Upper lobe of right lung (tissue), 1 donor: ENCODE results near the gene GRM5. TPM values are rescaled to one million over a fixed set of nuclear protein-coding genes. Genes with fewer than 3 reads are reported as not detected.
"Not testable (repeated sequence)": the region's sequence is repeated elsewhere in the genome, so short reads cannot be mapped to it uniquely, and the experiment has no call there.

Experiments used
- ATAC-seq: fragments of 200-7000 bp; cut with Tn5 transposase; one replicate; pipeline ENCODE4 v1.9.1; 2020; ENCODE audit warnings: mild to moderate bottlenecking, moderate library complexity
- DNase-seq: peaks from one replicate; pipeline ENCODE4 v3.0.0-alpha.2; 2020
- H3K27ac ChIP-seq: fragments of 200-600 bp; one replicate; pipeline ENCODE4 v1.8.0; 2022
- H3K27me3 ChIP-seq: fragments of 200-600 bp; one replicate; pipeline ENCODE4 v1.8.0; 2022; ENCODE audit warnings: mild to moderate bottlenecking
- H3K36me3 ChIP-seq: fragments of 200-600 bp; one replicate; pipeline ENCODE4 v1.8.0; 2022
- H3K4me1 ChIP-seq: fragments of 200-600 bp; one replicate; pipeline ENCODE4 v1.8.0; 2022
- H3K4me3 ChIP-seq: fragments of 200-600 bp; one replicate; pipeline ENCODE4 v1.8.0; 2022; ENCODE audit warnings: mild to moderate bottlenecking
- H3K9me3 ChIP-seq: fragments of 200-600 bp; one replicate; pipeline ENCODE4 v1.8.0; 2022
- intact Hi-C: fragments of 100-400 bp; cut with DNase I; formaldehyde crosslinking; loops from one replicate; pipeline ENCODE4 v1.11.0; 2022
- total RNA-seq: library from RNA; stranded (reverse); fragmentation: NEBNext Ultra II Directional; extraction: Animal tissue kit (Norgen Biotek cat#: 25700); gene quantifications from one replicate; pipeline ENCODE4 v1.2.1, GENCODE V29; 2021
- TF ChIP-seq, protein P1 (sequence below): fragments of 200-600 bp; IDR thresholded peaks from one replicate; pipeline ENCODE4 v1.8.0; 2022; ENCODE audit warnings: antibody characterized with exemption
- donor health status: DM: no; HTN: yes; CAD: no; lungs with severe emphysema.

GRM5 gene
- total RNA-seq, 1 donor from 2014 or later = 0.06 TPM

DNA sequence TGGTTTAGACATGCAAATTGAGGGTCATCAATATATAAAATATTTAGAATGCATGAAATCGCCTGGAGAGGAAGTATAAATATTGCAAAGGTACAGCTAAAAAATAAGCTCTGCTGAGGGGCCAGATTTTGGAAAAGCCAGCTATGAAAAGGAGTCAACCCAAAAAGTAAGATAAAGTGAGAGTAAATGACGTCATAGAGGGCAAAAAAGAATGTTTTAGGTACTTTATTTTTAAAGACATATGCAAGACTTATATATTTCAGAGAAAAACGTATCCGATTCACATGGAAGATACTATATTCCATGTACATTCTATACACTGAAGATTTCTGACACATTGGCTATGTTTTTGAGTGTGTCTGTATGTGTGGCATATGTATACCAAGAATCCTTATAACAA is 13.6 kb downstream of the GRM5 start:
- no peaks in the 10 kb centered on the region for H3K27me3 ChIP-seq
- ATAC-seq = no peak
- H3K4me1 ChIP-seq = no peaks in the 10 kb centered on the region
- no peaks in the 10 kb centered on the region for H3K36me3 ChIP-seq
- no peak overlapping the region for H3K27ac ChIP-seq
- TF ChIP-seq, protein P1, sequence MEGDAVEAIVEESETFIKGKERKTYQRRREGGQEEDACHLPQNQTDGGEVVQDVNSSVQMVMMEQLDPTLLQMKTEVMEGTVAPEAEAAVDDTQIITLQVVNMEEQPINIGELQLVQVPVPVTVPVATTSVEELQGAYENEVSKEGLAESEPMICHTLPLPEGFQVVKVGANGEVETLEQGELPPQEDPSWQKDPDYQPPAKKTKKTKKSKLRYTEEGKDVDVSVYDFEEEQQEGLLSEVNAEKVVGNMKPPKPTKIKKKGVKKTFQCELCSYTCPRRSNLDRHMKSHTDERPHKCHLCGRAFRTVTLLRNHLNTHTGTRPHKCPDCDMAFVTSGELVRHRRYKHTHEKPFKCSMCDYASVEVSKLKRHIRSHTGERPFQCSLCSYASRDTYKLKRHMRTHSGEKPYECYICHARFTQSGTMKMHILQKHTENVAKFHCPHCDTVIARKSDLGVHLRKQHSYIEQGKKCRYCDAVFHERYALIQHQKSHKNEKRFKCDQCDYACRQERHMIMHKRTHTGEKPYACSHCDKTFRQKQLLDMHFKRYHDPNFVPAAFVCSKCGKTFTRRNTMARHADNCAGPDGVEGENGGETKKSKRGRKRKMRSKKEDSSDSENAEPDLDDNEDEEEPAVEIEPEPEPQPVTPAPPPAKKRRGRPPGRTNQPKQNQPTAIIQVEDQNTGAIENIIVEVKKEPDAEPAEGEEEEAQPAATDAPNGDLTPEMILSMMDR = no peak
- no peak overlapping the region for H3K4me3 ChIP-seq
- intact Hi-C loops = no loop called here
- no peak for DNase-seq
- no peaks in the 10 kb centered on the region for H3K9me3 ChIP-seq

GRCh38 chr11:89047159-89047558 is 18.6 kb downstream of the GRM5 start:
- H3K9me3 ChIP-seq, H3K27ac ChIP-seq, H3K27me3 ChIP-seq, DNase-seq, H3K4me1 ChIP-seq, H3K36me3 ChIP-seq, ATAC-seq, intact Hi-C loops, H3K4me3 ChIP-seq: not testable (repeated sequence)

DNA sequence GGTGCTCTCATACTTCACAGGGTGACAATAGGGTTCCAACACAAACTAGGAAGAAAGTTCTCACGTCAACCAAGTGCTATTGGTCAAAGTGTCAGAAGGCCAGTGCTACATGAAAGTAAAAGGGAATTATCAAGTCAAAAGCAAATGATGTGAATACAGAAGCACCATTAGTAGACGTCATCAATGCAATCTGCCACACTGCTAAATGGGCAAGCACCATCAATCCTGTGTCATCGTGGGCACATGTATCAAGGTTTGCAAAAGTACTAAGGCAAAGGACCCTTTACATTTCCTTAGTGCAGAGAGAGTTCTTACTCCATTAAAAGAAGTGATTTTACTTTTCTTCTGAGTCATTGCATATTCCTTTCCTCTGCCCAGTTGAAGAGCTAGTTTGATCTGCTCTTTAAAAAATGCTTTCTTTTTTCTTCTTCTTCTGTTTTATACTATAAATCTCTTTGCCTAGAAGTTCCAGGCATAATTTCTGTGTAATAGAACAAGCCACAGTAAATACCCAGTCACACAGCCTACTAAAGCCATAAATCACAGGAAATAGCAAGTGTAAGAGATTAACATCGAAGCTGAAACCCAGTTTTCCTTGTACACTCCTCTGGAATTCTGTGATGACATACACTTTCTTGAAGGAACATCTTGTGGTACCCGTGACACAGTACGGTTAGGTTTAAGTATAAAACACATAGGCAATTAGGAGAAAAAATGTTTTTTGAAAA is 21.8 kb downstream of the GRM5 start:
- H3K9me3 ChIP-seq, H3K27ac ChIP-seq, H3K4me3 ChIP-seq, intact Hi-C loops, DNase-seq, H3K4me1 ChIP-seq, H3K27me3 ChIP-seq, ATAC-seq, H3K36me3 ChIP-seq: not testable (repeated sequence)

DNA sequence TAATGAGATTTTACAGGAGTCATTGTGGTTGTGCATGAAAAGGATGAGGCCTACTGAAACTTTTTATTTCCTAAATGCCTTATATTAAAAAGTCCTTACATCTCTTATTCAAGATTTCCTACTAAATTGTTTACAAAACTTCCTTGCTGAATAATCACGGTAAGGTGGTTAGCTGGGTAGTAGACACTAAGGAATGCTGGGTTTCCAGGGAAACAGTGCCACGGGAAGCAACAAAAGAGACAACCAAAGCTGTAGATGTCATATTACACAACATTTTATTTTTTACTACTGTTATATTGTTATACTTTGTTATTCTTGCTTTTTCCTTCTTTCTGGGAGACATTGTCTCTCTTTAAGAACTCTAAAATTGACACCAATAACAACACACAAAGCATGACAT is 36.1 kb downstream of the GRM5 start:
- intact Hi-C loops, H3K27ac ChIP-seq, H3K36me3 ChIP-seq, DNase-seq, ATAC-seq, H3K4me1 ChIP-seq, H3K4me3 ChIP-seq, H3K27me3 ChIP-seq, H3K9me3 ChIP-seq: not testable (repeated sequence)

GRCh38 chr11:89021339-89021738 is 44.4 kb downstream of the GRM5 start:
- TF ChIP-seq, protein P1 = no peak
- intact Hi-C loops = no loop called here
- Histone ChIP-seq H3K27me3 (no peaks in the 10 kb centered on the region), H3K9me3 (no peaks in the 10 kb centered on the region), H3K4me3 (no peak overlapping the region), H3K27ac (no peak overlapping the region), H3K36me3 (no peaks in the 10 kb centered on the region), H3K4me1 (no peaks in the 10 kb centered on the region)
- no peak for ATAC-seq
- DNase-seq = no peak

DNA sequence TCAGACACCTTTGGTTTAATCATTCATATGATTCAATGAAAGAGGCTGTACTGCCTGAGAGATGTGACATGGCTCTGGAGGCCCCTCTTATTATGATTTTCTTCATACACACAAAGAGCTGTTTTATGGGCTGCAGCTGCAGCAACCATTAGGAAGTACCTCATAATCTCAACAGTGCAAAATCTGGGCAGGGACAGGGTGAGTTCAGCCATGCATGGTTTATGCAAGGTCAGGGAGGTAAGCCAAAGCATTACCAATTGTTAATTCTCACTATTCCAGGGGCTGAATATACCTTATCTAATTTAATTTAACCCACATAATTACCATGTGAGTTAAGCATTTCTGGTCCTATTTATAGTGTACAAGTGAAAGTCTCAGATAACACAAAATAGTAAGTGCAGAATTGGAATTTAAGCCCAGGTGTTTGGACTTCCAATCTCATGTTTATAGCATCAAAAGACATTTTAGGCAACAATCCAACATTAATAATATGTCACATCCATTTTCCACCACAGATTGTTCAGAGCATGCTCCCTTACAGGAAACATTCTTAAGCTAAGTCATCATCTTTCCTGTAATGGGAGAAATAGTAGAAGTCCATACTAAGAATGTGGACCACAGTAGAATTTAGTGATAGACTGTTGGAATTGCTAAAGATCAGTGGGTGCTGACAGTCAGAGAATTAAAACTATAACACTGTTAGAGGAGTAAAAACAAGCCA is 45.8 kb downstream of the GRM5 start:
- ATAC-seq, H3K27ac ChIP-seq, H3K36me3 ChIP-seq, H3K4me1 ChIP-seq, H3K9me3 ChIP-seq, DNase-seq, H3K4me3 ChIP-seq, intact Hi-C loops, H3K27me3 ChIP-seq: not testable (repeated sequence)

GRCh38 chr11:89016214-89016613 is 49.6 kb downstream of the GRM5 start:
- Histone ChIP-seq H3K4me3 (no peak overlapping the region), H3K27me3 (no peaks in the 10 kb centered on the region), H3K4me1 (no peaks in the 10 kb centered on the region), H3K9me3 (no peaks in the 10 kb centered on the region), H3K27ac (no peak overlapping the region), H3K36me3 (no peaks in the 10 kb centered on the region)
- no peak for ATAC-seq
- TF ChIP-seq, protein P1 = no peak
- intact Hi-C loops = no loop called here
- no peak for DNase-seq
